GM18858 (cell line): Measurements from ENCODE around the gene BCAP29.

ENCODE experiments used
- ATAC-seq: cut with Tn5 transposase; IDR thresholded peaks from one replicate; pipeline ENCODE4 v1.9.1; 2021; ENCODE audit not compliant: unreplicated experiment

BCAP29 gene

DNA sequence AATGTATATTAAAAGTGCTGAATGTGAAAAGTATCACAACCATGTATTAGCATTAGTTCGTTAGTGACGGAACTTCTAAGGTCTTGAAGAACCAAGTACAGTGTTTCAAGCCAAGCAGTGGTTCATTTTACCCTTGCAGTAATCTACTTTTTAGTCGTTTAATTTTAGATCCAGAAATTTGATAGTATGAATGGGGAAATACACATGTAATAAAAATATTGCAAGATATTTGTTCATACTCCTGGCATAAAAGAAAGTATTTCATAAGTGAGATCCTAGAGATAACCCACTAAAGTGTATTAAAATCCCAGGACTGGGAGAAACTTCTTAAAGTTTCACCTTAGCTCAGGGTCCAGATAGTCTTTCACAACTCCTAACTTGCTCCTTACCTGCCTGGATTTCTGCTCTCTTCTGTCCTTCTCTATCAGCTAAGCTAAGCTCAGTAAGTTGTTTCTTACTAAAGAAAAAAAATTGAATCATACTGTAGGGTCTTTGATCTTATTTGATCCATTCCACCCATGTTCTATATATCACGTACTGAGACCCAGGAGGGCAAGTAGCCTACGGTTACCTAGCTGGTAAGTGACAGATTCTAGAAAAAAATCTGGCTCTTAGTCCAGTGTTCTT is 1.5 kb downstream of the BCAP29 start:
- ATAC-seq: no peak

DNA sequence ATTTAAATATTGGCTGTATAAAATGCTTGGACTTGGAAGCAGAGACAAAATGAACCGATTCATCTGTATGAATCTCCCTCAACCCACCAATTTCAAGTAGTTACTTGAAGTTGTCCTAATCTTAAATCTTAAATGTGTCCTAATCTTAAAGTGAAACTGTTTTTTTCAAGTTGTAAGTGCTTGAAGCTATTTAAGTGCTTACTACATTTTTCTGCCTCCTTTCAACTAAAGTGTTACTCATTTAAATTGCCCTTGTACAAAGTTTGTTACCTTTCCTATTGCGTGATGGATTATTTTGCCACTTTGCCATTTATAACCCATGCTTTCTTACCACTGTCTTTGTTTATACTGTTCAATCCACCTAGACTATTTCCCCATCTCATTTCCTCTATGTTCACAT is 2.8 kb downstream of the BCAP29 start:
- no peak for ATAC-seq

DNA sequence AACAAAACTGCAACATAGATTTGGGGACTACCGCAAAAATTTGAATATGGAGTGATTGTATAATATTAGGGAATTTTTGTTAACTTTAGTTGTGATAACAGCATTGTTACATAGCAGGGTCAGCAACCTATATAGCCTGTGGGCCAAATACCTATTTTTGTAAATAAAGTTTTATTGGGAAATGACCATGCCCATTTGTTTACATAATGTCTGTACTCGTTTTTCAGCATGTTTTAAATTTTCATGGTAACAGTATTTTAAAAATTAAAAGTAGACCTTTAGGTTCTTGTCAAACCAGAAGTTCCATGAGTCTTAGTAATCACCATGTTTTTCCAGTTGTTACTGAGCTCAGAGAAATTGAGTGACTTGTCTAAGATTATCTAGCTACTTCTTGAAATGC is 4.7 kb downstream of the BCAP29 start:
- ATAC-seq: no peak

DNA sequence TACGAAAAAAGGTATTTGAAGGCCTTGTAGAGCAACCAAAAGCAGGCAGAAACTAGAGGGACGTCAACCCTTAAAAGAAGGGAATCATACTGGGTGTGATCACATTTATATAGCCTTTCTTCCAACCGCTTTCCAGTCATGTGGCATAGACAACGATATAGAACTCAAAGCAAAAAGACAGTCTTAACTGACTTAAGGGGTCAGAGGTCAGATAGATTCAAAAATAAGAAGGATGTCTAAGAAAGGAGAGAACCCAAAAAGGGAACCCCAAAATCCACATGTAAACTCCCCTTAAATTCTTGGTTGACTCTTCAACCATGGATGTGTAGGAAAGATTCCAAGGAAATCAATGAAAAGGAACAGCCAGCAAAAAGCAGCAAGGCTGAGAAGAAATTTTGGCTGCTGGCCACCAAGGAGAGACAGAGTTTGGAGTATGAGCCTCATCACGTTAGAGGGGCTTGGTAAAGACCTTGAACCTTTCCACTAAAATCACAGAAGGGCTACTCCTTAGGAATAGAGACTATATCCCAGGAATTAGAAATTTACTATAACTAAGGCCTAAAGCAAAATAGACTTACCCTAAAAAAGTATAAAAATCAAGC is 8.6 kb downstream of the BCAP29 start:
- no peak for ATAC-seq

DNA sequence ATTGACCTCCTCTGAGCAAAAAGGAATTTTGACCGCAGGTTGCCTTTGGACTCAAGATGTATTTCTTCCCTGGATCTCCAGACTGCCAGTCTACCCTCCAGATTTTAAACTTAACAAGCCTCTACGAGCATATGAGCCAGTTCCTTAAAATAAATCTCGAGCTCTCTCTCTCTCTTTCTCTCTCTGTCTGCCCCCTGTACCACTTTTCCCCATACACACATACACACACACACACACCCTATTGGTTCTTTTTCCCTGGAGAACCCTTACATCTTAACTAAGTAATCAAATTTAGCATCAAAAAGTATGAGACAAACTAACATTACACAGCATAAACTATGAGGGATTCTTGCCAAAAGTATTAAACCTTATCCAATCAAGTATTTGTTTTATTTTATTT is 11.4 kb downstream of the BCAP29 start:
- ATAC-seq: no peak

DNA sequence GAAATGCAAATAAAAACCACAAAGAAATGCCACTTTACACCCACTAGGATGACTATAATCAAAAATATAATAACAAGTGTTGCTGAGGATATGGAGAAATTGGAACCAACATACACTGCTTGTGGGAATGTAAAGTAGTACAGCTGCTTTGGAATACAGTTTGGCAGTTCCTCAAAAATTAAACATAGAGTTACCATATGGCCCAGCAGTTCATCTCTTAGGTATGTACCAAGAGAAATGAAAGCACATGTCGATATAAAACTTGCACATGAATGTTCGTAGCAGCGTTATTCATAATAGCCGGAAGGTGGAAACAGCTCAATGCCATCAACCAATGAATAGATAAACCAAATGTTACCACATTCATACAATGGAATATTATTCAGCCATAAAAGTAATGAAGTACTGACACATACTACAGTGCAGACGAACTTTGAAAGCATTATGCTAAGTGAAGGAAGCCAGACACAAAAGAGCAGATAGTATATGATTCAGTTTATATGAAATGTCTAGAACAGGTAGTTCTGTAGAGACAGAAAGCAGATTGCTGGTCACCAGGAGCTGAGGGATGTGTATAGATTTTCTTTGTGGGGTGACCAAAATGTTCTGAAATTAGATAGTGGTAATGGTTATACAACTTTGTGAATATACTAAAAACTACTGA is 12.4 kb downstream of the BCAP29 start:
- ATAC-seq: no peak

DNA sequence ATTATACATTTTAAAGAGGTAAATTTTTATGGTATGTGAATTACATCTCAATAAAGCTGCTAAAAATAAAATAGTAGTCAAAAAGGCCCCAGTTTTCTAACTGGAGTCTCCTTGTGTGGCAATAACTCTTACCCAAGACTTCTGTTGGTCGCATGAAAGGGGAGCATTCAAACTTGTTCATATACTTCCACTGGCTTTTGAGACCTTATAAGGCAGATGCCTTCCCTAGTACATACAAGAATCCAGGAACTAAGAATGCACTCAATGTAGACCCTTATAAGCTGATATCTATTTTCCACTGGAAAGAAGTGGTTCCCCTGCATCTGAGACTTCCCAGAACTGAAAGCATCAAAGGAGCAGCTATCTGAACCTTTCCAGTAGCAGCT is 13.0 kb downstream of the BCAP29 start:
- ATAC-seq: no peak

DNA sequence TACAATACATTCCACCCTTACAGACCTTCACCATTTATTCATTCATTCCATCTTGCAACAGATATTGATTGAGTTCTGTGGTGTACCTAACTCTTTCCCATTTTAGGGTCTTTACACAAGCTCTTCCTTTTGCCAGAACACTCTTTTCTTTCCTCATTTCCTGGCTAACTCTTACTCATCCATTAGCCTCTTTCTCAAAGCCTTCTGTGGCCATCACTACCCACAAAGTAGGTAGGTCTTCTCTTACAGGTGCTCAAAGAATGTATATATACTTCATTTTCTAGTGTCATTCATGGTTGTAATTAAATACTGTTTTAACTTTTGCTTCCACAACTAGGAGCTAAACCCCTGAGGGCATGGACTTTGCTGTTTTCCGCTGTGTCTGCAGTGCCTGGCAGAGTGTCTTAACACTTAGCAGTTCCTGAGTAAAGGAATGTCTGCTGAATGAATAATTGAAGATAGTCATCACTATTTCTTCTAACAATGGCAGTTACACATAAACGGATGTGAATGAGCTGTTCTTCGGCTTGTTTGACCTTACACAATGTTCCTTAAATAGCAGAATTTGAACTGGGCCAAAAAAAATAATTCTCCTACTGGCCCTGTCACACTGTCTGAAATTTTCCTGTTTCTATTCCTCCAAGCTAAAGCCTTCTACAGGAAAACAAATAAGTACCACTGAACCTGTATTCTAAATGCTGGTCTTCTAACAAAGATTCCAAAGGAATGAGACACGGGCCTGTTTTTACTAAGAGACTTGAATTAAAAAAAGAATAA is 15.1 kb downstream of the BCAP29 start:
- no peak for ATAC-seq

DNA sequence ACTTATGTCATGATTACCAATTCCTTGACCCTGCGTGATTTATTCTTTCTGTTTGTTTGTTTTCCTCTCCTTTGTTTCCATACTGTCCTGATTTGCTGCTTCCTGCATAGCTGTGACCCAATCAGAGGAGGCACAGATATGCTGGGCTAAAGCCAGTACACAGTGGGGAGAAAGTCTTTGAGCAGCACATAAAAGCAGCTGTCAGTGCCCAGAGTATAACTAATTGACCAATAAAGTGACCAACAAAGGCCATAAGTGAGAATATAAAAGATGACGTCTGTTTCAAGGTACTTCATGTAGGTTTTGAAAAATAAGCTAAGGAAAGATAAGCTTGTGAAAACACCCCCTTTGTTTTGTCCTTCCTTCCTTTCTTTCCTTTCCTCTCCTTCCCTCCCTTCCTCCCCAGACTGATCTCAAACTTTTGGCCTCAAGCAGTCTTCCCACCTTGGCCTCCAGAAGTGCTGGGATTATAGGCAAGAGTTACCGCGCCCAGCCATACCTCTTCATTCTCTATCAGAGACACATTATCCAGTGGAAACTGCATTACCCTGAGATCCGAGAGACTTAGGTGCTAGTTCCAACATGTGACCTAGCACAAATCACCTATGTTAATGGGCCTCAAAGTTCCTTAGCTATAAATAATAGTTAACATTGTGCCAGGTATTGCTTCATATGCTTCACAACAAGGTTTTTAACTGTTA is 17.0 kb downstream of the BCAP29 start:
- ATAC-seq: no peak

DNA sequence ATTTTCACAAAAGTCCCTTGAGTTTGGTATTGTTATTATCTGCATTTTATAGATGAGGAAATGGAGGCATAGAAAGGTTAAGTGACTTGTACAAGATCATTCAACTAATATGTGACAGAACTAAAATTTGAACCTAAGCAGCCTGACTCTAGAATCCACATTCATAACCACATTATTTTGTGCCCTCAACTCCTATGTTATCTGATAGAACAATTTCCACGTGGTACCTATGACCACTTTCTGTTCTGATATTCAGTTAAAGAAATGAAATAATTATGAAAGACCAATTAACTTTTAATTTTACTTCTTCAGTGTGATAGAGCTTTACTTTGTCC is 17.5 kb downstream of the BCAP29 start:
- ATAC-seq: no peak

DNA sequence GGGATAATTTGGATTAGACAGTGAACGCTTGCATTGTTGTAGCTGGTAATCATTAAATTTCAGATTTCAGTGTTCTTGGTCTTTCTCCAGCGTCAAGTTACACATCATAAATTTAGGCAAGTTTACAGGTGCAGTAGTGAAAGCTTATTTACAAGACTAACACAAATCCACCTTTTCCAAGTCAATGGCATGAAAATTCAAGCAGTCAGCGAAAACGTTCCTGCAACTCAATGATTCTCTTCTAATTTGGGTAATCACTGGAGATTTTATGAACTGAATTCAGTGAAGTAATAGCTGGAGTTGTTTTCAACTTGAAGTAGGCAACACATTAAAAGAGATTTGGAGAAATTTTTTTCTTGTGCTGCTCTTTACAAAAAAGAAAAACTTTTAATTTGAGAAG is 17.9 kb downstream of the BCAP29 start:
- ATAC-seq: no peak

DNA sequence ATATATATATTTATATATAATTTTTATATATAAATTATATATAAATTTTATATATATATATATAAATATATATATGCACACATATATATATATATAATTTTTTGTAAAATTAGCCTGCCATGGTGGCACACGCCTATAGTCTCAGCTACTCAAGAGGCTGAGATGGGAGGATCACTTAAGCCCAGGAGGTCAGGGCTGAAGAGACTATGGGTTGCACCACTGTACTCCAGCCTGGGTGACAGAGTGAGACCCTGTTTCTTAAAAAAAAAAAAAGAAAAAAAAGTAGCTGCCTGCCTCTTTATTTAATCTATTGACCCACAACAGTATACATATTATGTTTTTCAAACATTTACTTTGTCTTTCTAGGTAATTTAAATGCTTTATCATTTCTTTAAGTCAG is 19.2 kb downstream of the BCAP29 start:
- ATAC-seq: no peak

DNA sequence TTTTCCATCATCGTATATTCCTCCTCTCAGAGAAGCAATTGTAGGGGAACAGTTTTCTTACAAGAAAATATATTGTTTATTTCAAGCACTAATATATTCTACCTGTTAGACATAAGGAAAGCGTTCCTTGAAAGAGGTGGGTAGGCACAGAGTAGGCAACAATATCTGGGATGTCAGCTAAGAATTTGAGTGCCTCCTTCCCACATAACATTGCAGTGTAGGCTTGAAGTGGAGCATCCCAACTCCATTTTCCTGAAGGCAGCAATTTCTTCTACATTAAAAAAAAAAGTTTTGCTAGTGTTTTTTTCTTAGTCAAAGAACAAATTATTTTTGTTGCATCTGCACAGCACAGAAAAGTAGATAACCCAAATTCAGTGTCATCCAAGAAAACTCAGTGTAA is 20.8 kb downstream of the BCAP29 start:
- ATAC-seq: no peak

DNA sequence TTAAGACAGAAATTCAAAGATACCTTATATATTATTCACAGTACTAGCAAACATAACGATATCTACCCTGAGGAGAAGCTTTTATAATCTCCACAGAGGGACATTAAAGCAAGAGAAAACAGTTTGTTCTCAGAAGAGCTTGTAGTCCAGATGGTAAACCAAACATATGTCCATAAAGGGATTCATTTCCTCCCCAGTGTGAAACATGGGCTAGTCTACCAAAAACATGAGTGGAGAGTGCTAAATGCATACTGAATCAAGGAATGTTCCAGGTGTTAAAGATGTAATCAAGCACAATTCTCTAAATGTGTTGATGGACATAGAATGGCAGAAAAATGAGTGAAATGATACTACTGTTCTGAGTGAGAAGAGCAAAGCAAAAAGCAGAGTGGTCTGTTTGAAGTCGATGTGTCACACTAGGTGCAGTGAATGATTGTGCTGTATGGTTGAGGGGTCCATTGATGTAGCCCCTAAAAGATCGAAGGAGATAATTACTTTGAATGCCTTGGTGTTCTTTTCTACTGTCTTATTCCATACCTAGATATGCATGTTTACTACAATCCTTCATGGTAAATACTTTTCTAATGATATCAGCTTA is 25.3 kb downstream of the BCAP29 start:
- ATAC-seq: no peak

DNA sequence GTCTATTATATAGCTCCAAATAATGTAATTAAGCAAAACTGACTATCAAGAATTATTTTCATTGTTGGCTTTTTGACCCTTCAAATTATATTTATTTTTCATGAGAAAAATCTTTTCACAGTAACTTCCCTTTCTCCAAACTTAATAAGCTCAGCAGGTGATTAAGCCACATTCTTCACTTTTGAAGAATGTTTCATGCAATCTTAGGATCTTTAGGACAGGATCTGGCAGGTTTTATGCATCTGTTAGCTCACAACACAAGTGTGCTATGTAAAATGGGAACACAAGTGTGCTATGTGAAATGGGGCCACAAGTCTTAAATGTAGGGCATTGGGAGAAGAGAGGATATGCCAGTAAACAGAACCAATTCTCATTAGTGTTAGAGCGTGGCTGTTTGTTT is 26.3 kb downstream of the BCAP29 start:
- ATAC-seq: no peak

DNA sequence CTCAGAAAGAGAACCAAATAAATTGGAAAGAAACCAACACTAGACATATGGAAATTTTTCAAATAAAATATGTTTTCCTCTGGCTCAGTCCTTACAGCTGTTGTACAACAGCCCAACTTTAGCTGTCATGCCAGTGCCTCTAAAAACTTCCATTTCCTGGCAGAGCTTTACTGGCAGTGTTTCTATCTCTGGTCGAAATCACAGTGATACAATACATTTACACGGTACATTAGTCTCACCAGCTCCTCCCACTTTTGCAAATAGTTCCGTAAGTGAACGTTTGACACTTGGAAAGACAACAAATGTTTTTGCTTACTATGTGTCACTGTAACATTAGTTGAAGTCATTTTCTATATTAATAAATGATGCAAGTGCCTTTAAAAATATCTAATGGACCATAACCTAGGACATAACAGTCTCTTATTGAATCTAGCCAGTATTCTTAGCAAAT is 29.8 kb downstream of the BCAP29 start:
- no peak for ATAC-seq

DNA sequence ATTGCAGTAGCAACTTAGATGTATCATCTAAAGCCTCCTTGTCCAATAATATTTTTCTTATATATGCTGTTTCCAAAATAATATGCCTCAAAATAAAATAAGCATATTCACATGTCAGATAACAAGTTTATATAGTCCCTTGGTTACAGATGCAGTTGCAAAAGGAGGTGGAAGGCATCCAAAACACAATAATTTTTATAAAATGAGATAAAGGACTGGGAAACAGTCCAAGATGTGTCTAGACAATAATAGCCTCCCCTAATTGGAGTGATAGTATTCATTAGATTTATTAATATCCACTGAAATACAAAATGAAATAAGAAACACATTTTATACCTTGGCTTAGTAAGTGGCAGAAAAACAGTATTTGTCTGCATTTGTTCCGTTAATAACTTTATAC is 30.3 kb downstream of the BCAP29 start:
- no peak for ATAC-seq

DNA sequence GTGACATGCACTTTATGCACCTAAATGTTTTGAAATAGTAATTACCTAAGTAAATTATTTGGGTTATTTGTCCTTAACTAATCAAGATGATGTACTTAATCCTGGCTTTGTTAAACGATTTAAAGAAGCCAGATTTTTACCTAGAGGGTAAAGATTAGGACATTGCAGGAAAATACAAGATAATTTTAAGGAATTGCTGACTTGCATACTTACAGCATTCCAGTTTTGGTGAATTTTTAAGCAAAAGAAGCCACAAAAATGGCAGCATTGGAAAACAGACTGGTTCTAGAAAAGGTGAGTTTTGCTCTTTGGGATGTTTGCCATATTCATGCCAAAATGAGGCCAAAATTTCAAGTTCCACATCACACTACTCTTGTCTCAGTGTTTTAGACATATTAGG is 33.4 kb downstream of the BCAP29 start:
- no peak for ATAC-seq

DNA sequence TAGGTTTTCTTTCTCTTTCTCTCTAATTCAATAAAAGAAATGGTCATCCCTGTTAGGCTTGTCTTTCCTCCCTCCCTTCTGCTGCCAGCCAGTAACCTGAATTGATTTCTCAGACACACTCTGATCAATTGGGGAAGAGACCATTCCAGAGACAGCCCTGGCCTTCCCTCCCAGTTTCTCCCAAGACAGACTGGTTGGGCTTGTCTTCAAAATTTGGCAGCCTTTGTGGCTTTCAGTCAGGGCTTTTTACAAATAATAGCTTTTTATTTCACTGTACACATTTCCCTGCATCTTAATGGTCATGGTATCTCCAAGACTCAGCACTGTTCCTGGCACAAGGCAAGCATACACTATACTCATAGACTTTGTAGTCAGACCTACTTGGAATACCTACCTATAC is 33.9 kb downstream of the BCAP29 start:
- no peak for ATAC-seq

DNA sequence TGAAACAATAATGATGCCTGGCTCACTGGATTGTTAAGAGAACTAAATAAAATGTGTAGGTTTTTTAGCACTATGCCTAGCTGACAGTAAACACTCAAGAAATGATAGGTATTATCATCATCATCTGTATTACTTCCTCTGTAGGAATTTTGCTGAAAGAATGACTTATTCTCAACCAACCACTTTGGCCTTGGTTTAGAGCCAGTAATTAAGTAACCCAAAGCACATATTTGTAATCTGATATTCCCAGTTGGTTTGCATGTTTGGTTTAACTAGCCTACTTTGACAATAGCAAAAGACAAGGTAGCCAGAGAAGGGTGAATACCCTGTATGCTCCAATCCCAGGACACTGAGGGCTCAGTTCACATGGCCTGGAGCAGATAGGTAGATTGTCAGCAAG is 34.4 kb downstream of the BCAP29 start:
- ATAC-seq: no peak
